Loucy (cell line): Measurements from ENCODE around the gene RER1.

ENCODE experiments used
- CTCF ChIP-seq: fragments of 200-600 bp; sonication (generic); conservative IDR thresholded peaks from 2 replicates; pipeline ENCODE4 v1.5.1; 2014; ENCODE audit warnings: mild to moderate bottlenecking, antibody characterized with exemption, low read length
- EZH2phosphoT487 ChIP-seq: fragments of 200-600 bp; IDR thresholded peaks from 2 replicates; pipeline ENCODE4 v1.6.1; 2018; ENCODE audit warnings: antibody characterized with exemption, mild to moderate bottlenecking, moderate library complexity, borderline replicate concordance

GRCh38 chr1:2428490-2428889 is 36.8 kb downstream of the RER1 start:
- no peak for TF ChIP-seq CTCF
- no peak for TF ChIP-seq EZH2phosphoT487
